GM21515 (cell line): ENCODE results near the gene SS18.

ENCODE experiments used
- ATAC-seq: cut with Tn5 transposase; IDR thresholded peaks from one replicate; pipeline ENCODE4 v1.9.1; 2021; ENCODE audit not compliant: unreplicated experiment

SS18 gene

DNA sequence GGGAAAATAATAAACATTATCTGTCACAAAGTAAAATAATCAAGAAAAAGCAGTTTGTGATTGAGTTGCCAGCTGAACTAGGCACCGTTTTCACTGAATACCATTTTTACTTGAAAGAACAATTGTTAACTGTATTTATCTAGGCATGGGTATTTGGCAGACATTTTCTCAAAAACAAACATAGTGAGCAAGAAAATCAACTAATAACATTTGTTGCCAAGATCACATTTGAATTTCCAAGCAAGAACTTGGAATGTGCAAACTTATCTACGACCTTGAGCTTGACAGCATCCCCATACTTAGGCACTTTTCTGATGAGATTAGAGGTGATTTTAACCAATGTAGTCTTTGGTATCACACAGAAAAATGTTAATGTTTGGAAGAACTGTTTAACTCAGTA is 16.7 kb downstream of the SS18 start:
- ATAC-seq = no peak

DNA sequence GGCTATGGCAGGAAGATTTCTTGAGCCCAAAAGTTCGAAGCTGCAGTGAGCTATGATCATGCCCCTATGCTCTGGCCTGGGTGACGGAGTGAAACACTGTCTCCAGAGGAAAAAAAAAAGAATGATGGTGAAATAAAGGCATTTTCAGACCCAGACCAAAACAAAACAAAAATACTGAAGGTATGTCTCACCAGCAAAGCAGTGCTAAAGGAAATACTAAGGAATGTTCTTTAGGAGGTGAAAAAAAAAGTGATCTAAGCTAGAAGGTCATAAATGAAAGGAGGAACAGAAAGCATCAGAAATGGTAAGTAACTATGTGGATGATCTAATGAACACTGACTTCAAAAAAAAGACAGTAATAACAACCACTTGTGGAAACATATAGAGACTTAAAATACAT is 18.7 kb downstream of the SS18 start:
- no peak for ATAC-seq

DNA sequence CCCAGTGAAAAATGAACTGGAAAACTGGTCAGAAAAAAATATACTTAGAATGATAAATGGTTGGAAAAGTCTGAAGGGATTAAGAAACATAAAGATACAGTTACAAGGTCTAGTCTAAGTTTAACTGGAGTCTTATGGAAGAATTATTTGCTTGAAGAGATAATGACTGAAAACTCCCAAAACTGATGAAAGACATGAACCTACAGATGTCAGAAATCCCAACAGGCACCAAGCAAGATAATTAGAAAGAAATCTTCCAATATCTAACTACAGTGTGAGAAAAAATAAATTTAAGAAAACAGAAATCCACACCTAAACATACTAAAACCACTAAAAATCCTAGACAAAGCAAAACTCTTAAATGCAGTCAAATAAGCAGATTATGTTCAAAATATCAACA is 19.4 kb downstream of the SS18 start:
- ATAC-seq = no peak

DNA sequence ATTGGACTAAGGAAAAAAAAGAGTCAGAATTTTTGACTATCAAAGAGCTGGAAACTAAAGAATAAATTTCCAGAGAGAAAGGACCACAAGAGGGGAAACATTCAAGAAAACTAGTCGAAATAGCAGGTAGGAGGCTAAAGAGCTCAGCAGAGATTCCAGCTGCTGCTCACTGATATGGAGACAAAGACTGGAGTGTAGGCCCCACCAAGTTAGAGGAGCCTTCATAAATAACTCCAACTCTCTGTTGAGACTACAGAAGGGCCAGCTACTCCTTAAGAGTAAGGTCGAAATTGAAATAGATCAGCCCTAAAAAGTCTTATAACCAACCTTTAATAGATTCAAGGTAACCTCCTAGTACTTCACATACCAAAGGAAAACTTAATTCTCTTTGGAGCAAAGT is 31.1 kb downstream of the SS18 start:
- ATAC-seq = no peak

DNA sequence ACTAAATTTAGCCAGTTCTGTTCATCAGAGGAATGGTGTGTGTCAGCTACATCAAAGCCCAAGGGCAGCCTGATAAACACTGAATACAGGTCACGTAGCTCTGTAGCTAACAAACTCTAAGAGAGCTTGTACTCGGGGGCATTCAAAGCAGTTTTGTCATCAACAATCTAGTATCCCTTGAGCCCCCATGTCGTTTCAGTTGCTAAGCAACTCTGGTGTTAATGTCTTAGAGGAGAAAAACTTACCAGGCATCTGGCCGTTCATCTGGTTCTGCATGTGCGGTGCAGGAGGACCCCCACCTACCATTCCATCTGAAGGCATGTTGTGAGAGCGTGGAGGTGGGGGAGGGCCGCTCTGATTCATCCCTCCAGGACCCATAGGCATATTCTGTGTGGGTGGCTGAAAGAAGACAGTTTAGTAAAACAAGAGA is 33.1 kb downstream of the SS18 start:
- ATAC-seq = no peak

DNA sequence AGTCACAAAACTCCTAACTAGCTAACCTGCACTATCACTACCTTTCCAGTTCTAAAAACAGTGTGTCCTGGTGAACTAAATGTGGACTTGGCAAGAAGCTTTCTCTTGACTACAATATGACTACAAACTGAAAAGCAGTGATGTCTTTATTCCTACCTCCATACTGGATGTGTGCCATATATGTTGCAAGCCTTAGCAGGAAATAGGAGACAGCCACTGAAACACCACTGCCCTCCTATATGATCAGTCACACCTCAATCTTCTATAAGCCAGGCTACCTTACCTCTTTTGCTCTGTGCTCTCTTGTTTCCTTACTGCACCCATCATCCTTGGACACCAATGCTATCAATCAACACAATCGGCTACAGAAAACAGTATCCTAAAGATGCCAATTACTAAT is 34.1 kb downstream of the SS18 start:
- ATAC-seq = no peak

DNA sequence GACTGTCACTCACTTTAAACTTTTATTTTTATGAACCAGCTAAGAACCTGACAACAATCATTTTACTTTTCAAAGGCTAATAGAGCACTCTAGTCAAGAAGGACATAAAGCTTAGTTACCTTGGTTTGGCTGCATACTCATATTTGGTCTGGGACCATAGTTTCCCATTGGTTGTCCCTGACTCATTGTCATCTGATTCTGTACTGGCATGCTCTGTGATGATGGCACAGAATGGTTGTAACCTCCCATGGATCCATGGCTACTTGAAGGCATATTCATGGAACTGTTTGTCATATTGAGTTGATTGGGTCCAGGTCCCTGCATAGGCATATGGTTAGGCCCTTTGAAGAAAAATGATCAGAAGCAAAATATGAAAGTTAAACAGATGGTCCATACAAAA is 37.9 kb downstream of the SS18 start:
- no peak for ATAC-seq

DNA sequence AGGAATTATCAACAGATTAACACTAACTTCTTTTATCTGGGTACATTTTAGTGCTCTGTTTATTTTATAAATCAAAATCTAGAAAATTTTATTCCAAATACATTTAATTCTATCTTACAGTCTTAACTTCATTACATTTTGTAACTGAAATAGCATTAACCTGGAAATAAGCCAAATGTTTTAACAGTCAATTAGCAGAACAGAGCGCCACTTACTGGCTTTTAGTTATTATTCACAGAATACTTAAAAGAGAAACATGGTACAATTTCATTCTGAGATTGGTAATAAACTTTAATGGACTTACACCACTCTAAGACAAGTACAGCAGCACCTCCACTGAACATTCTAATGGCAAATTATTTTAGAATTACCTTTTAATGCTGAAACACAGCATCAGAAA is 38.6 kb downstream of the SS18 start:
- no peak for ATAC-seq

DNA sequence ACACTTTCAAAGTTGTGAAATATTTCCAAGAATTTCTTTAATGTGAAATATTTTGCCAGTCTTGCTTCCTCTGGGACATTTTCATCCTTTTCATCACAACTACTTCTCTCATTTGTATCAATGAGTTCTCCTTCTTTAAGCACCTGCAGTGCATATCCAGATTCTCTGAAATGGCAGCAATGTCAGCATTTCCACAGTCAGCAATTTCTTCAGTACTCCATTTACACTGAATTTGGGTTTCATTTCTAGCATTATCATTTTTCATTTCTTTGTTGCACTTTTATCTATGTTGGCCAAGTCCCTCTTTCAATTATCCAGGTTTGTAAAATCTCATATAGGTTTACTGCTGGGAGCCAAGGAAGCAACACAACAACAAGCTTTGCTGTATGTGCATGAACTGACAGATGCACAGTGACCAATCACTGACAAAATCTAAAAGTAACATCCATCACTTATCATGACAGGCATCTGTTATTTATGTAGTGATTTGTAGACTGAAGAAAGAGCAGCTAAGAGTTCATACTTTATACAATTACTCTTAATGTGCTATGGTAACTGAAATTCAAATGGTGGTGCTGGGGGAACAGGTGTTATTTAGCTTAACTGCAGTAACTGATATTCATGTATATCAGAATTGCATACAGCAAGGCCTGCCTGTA is 43.9 kb downstream of the SS18 start:
- ATAC-seq = no peak

DNA sequence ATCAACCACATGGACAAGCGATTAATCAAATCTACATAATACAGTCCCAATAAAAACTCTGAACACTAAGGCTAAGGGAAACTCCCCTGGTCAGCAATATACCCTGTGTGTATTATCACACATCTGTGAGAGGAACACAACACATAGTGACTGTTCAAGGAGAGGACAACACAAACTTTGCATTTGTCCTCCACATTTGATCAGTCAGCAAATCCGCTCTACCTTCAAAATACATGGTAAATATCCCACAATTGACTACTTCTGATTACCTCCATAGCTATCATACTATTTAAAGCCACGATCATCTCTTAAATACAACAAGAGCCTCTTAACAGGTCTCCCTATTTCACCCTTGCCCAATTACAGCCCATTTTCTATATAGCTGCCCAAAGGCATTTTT is 45.6 kb downstream of the SS18 start:
- ATAC-seq = no peak

DNA sequence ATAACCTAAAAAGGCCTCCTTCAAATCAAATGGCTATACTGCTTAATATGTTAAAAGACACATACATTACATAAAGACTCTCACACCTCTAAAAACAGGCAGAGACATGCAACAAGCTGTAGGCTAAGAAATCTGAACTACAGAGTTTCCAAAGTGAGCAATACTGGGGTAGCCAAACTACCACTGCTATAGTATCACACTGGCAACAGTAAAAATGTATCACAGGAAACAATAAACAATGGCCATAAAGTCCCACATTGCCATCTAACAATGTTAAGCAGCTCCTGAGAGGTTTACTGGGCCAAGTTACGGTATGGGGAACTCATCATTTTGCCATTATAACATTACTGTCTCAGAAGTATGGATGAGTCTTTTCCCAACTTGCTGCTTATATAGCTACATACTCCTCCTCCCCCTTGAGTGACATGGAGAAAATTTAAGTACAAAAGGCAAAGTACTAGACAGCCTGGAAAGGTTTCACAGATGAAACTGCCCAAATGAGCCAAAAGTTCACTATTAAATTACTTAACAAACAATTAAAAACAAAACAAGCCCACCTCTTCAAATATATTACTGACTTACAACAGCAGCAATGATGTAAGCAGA is 50.3 kb downstream of the SS18 start:
- no peak for ATAC-seq

DNA sequence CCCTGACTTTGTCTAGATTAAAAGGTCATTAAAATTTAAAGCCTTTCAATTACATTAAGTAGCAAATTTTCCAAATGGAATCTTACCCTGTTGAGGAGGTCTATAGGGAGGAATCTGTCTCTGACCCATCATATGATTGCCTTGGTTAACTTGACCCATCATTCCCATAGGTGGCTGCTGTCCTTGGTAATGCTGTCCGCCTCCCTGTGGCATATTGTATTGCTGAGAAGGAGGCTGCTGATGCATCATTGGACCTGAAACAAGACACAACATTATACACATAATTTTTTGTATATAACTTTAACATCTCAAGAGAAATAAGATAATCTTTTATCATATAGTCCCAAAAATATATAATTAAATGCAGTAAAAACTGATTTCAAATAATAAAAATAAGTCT is 51.2 kb downstream of the SS18 start:
- no peak for ATAC-seq

DNA sequence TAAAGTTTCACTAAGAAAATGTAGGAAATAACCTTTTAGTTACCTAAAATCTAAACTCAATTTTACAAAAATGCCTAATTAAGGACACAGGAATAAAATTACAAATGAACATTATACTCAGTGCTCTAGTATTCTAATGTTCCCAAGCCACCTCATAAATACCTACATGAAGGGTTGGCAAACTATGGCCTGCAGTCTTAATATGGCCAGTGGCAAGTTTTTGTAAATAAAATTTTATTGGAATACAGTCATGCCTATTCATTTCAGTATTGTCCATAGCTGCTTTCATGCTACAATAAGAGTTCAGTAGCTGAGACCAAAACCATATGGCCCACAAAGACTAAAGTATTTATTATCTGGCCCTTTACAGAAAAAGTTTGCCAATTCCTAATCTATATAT is 53.8 kb downstream of the SS18 start:
- ATAC-seq = no peak

DNA sequence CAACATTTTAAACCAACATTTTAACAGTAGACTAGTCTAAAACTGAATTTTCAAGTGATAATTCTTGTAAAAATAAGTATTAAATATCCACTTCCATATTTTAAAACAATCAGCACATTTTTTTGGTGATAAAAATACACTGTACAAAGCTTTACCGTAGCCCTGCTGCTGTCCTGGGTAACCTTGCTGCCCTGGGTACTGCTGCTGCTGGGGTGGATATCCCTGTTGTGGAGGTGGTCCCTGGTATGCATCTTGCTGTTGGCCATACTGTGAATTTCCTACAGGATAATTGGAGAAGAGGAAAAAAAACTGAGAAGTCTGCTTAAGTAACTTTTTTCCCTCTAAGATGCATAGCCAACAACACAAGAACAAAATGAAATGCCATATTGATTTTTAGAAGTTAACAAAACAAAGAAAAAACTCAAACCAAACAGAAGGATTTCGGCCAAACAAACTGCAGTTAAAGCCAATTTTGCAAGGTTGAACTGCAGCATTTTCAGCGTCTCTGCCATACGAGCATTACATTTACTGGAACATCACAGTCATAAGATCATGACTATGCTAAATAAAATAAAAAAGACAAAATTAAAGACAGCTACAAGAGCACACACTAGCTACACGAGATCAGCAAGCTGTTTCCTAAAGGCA is 55.4 kb downstream of the SS18 start:
- ATAC-seq = no peak

DNA sequence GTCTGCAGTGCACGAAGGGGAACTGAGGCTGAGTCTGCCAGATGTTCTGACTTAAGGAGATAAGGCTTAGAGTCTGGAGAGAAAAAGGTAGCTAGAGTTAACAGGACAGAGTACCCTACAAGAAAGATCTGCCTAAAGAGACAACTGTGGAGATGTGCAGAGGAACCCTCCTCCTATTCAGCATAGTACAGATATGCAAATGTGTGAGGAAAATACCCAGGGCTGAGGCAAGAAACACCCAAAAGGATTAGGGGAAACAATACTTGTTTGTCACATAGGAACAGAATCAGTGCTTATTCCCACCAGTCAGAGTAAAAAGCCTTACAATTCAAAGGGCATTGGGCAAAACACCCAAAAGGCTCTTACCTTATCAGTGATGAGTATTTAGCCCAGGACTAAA is 67.8 kb downstream of the SS18 start:
- ATAC-seq = no peak

DNA sequence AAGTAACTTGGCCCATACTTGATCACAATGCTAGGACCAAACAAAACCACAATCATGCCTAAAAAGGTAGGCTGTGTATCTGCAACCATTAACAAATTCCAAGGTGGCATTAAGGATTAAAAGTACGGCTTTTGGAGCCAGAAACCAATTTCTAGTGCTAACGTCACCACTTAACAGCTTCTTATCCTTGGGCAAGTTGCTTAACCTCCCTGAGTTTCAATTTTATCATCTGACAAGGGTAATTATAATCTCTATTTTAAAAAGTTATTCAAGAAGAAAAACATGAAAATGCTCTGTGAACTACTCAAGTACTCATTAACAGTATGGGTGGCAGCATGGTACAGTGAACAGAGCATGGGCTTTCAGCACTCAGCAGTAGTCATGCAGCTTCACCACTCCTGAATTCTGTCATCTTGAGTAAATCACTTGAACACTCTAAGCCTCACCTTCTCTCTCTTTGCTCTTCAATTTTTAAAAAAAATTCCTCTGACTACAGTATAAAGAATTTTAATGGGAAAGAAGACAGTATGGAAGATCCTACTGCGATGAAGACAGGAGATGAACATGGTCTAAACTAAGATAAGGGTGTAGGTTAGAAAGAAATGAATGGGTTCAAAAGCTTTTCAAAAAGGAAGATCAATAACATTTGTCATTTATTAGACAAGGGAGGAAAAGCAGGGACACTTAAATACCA is 69.2 kb downstream of the SS18 start:
- ATAC-seq = no peak

DNA sequence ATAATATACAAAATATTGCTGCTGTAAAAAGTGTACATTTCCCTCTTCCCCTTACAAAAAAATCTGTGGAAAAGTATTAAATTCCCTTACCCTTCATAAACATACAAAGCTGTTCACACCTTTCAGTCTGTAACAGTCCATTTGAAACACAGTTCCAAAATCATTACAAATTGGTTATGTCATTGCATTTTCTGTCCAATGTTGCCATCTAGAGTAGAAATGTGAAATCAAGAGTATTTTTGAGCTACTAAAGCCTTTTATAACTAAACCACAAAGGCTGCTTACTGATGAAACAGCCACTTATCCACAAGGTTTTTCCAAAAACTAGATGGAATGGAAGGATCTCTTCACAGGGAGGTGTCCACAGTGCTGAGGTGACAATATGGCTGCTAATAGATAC is 72.5 kb downstream of the SS18 start:
- ATAC-seq = no peak

DNA sequence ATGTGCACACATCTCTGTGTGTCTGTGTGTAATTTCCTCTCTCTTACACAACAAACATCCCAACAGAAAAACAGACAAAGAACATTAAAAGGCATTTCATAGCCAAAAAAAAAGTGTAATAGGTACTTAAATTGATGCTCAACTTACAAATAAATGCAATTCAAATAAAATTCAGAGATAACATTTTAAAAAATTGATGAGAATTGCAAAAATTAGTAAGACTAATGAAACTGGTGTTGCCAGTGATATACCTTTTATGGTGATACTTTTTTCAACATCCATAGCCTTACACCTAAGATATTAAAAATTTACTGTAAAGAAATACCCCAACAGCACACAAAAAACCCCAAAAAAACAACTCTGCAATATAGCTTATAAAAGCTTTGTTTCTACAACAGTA is 76.0 kb downstream of the SS18 start:
- ATAC-seq = no peak

DNA sequence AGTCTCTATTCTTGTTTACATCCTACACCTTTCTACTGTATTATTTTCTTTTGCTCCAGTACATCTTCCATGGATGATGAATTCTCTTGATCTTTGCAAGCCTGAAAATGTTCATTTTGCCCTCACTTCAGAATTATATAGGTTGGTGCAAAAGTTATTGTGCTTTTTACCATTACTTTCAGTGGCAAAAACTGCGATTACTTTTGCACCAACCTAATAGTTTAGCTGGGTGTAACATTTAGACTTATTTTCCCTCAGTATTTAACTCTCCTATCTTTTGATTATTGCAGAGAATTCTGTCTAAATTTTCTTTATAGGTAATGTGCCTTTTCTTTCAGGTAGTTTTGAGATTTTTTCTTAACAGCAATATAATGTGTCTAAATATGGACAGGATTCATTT is 81.8 kb downstream of the SS18 start:
- ATAC-seq = no peak

DNA sequence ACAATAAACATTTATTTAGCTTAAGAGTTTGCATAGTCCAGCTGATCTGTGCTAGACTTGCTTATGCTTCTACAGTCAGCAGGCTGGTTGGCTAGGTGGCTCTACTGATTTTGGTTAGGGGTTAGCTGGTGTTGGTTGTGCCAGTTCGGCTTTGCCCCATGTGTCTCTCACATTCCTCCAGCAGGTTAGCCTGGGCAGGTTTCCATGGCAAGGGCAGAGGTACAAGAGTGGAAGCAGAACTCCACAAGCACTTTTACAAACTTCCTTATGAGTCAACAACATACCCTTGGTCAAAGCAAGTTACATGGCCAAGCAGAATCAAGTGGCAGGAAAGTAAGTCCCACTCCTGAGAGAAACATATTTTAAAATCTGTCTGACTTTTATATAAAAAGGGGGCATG is 82.3 kb downstream of the SS18 start:
- ATAC-seq = no peak

DNA sequence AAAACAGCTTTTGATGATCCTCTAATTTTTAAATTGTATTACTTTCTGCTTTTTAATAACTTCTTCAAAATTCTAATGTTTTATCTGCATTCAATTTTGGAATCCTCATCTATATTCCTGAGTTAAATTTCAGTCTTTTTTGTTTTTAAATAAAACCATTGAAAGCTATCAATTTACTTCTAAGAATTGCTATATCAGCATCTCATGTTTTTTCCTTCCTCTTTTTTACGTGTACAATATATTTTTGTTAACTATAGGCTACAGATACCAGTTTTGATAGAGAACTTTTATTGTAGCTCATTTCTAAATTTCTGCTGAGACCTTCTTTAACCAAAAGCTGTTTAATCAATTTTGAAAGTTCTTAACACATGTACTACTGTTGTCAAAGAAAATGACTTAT is 84.5 kb downstream of the SS18 start:
- ATAC-seq = no peak

DNA sequence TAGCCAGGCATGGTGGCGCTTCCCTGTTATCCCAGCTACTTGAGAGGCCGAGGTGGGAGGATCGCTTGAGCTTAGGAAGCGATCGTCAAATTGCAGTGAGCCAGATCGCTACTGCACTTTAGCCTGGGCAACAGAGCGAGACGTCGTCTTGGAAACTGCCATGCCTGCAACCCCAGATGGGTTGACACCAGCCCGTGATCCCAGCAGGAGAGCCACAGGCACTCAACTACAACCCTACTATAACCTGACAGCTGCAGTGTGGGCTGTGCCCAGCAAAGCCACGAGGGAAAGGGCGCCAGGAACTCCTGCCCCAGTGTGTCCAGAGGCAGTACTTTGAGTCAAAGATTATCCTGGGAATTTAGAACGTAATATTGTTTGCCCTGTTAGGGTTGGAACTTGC is 85.6 kb downstream of the SS18 start:
- ATAC-seq = no peak
